Measurements from ENCODE around the gene PTRHD1.

- TF ChIP-seq EZH2 (IDR thresholded peaks at IDR 0.05; ENCODE audit: insufficient read depth, poor library complexity, severe bottlenecking) (no peak), EZH2phosphoT487 (IDR thresholded peaks at IDR 0.05; ENCODE audit: insufficient read depth, low read depth) (no peak)
Observed at GRCh38 chr2:24813691-24814137, 20.5 kb upstream of the PTRHD1 start.
